Myometrial cell (primary cell): Measurements from ENCODE around the gene AXIN1. TPM values are rescaled to one million over a fixed set of nuclear protein-coding genes. Genes with fewer than 3 reads are reported as not detected.

Experiments used
- total RNA-seq: library from RNA; depleted of rRNA; stranded (reverse); fragments of >200 nt; gene quantifications from 2 replicates; pipeline ENCODE4 v1.2.3, GENCODE V29; 2015

AXIN1 gene, protein sequence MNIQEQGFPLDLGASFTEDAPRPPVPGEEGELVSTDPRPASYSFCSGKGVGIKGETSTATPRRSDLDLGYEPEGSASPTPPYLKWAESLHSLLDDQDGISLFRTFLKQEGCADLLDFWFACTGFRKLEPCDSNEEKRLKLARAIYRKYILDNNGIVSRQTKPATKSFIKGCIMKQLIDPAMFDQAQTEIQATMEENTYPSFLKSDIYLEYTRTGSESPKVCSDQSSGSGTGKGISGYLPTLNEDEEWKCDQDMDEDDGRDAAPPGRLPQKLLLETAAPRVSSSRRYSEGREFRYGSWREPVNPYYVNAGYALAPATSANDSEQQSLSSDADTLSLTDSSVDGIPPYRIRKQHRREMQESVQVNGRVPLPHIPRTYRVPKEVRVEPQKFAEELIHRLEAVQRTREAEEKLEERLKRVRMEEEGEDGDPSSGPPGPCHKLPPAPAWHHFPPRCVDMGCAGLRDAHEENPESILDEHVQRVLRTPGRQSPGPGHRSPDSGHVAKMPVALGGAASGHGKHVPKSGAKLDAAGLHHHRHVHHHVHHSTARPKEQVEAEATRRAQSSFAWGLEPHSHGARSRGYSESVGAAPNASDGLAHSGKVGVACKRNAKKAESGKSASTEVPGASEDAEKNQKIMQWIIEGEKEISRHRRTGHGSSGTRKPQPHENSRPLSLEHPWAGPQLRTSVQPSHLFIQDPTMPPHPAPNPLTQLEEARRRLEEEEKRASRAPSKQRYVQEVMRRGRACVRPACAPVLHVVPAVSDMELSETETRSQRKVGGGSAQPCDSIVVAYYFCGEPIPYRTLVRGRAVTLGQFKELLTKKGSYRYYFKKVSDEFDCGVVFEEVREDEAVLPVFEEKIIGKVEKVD
- 13.8 and 14.9 TPM in 2 replicates for total RNA-seq

DNA sequence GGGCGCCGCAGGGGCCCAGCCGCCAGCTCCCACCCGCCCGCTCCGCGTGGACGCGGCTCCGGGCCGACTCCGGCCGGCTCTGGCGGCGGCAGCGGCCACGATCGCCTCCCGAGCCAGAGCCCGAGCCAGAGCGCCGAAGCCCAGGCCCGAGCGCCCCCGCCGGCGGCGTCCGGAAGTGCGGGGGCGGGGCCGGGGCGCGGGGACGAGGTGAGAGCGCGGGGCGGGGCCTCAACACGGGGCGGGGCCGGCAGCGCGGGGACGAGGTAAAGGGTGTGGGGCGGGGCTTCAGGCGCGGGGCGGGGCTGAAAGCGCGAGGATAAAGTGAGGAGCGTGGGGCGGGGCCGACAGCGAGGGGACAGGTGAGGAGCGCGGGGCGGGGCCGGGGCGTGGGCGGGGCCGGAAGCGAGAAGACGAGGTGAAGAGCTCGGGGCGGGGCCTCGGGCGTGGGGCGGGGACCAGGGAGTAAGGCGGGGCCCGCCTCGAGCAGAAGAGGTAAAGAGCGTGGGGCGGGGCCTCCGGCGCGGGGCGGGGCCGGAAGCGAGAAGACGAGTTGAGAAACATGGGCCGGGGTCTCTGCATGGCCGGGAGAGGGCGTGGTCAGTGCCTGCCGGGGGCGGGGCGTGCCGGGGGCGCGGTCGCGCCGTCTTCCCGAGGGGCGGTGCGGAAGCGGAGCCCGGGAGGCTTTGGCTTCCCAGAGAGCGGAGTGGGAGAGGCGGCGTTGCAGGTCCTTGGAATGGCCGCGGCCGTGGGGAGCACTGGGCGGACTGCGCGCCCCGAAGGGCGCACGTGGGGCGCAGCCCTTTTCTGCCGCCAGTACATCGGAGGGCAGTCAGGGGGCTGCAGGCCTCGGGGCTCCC, at the start of gene AXIN1:
Gene AXIN1 (minus strand): TSS at position 177 of the 857 bp plus-strand sequence. CDS start 5,698 bp downstream, outside the sequence.

DNA sequence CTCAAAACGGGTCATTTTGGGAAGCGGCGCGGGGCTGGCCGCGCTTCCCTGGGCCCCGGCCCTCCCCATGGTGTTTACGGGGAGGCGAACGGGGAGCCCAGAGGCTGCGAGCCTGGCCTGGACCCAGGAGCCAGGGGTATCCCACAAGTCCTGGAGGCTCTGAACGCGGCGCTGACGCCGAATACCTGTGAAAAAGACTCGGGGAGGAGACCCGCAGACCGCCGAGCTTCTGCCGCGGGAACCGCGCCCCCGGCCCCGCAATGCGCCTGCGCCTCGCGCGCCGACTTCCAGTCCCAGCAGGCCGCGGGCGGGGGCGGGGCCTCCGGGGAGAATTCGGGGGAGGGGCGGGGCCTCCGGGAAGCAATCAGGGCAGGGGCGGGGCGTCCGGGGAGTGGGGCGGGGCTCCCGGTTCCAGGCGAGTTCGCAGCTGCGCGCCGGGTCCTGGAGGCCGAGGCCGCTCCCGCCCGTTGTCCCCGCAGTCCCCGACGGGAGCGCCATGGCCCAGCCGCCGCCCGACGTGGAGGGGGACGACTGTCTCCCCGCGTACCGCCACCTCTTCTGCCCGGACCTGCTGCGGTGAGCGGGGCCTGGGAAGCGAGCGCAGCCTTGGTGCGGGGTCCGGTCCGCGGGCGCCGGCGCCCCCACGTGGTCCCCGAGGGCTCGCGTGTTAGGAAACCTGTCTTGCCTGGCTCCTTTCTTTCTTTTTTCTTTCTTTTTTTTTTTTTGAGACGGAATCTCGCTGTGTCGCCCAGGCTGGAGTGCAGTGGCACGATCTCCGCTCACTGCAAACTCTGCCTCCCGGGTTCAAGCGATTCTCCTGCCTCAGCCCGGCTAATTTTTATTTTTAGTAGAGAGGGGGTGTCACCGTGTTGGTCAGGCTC, 49.2 kb upstream of the AXIN1 start, which contains the start of gene DECR2:
Gene DECR2 (plus strand): TSS at position 418 of the 881 bp plus-strand sequence. CDS start 79 bp downstream, at position 497.

DNA sequence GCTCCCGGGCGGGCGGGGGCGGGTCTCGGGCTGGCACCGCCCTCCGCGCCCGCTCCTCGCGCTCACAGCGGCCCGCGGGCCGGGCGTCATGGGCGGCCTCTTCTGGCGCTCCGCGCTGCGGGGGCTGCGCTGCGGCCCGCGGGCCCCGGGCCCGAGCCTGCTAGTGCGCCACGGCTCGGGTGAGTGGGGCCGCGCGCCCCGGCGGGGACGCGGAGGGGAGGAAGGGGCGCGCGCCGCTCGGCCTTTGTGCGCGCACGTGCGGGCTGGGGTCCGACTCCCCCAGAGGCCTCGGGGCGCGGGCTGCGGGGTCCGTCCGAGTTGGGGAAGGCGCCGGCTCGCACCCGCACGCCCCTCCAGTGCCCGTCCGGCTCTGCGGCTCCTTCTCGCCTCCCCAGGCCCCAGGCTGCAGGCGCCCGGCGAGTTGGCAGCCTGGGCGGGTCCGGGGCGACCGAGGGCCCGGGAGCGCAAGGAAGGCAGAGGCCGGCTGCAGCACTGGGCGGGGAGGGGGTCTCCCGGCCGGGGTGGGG, 44.7 kb upstream of the AXIN1 start, which contains the start of gene NME4:
Gene NME4 (plus strand): TSS at position 65 of the 527 bp plus-strand sequence. CDS start 24 bp downstream, at position 89.

DNA sequence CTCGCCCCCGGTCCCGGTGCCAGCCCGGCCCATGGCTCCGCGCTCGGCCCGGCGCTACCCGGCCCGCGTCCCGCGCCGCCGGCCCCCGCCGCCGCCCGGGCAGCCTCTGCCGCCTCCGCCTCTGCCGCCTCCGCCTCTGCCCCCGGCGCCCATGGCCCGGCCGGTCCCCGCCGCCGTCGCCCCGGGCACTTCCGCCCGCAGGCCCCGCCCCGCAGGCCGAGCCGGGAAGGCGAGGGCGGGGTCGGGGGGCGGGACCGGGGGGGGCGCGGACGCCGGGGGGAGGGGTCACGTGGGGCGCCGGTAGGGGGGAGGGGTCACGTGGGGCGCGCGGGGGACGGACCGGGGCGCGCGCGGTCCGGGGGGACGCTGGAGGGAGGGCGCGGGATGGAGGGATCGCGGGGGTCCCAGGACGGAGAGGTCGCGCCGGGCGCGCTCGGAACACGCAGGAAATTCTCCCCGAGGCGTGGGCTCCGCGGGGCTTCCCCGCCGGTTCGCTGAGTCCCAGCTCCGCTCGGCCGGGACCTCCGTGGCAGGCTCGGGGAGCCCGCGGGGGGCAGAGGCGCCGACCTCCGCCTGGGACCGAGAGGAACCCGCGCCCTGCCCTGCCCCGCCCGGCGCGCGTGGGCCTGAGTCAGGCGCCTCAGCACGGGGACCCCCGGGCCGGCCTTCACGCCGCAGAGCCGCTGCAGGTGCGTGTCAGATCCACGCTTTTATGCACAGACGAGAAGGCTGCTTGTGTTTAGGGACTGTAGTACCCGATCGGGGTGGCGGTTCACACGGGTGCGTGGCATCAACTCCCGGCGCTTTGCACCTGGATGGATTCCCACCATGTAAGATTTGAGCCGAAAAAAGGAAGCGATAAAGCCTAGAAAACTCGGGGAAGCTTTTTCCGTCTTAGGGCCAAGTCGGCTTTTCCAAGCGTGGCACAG, 29.5 kb upstream of the AXIN1 start, which contains the start of gene PGAP6:
Gene PGAP6 (minus strand): TSS at position 190 of the 929 bp plus-strand sequence. CDS start 157 bp downstream, at position 33.

DNA sequence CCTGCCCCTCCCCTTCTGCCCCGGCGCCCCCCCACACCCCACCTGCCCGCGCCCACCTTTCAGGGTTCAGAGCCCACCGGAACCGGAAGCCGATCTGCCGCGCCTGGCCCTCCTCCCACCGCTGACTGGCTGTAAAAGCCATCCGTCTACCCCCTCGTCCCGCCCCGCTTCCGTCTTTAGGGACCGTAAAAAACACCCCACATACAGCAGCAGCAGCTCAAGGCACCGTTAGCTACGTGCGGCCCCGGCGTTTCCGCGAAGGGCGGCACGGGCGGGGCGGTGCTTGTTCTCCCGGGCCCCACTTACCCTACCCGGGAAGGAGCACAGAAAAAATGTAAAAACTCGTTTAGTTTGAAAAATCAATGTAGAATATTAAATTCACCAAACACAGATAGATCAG, 17.9 kb upstream of the AXIN1 start, which contains the start of gene MRPL28:
Gene MRPL28 (minus strand): TSS at position 96 of the 400 bp plus-strand sequence. CDS start 320 bp downstream, outside the sequence.

DNA sequence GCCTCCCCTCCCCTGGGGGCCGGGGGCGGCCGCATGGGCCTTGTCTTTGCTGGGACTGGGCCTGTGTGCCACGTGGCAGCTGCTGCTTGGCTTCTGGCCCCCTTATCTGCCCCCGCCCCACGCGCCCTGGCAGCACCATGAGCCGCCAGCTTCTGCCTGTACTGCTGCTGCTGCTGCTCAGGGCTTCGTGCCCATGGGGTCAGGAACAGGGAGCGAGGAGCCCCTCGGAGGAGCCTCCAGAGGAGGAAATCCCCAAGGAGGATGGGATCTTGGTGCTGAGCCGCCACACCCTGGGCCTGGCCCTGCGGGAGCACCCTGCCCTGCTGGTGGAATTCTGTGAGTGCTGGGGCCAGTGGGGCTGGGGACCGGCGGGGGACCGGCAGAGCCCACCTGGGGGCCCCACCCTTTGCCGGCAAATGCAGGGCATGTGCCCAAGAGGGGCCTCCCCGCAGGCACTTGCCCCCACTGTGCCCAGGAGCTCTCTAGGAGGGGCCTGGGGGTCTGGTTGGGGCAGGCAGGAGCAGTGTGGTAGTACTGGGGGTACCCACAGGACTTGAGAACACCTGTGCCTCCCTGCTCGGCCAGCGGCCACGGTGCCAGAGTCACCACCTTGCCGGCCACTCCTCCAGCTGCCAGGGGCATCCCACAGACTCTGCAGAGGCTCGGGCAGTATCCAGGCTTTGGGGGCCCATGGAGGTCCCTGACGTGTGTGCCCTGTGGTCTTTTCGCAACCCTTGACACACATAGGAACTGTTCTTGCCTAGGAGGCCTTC, 69.3 kb downstream of the AXIN1 start, which contains the start of gene PDIA2:
Gene PDIA2 (plus strand): TSS at position 132 of the 773 bp plus-strand sequence. CDS start 6 bp downstream, at position 138.

DNA sequence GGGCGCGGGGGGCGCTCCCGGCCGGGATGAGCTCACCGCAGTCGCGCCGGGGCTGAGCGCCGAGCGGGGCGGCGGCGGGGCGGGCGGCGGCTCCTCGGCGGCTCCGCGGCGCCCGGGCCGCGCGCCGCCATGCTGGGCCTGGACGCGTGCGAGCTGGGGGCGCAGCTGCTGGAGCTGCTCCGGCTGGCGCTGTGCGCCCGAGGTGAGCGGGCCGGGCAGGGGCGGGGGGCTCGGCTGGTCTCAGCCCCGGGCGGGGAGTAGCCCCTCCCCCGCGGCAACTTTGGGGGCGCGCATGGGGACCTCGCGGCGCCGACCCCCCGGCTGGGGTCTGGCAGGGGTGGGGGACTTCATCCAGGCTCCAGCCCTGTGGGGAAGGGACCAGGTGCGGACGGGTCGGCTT, 72.0 kb downstream of the AXIN1 start, which contains the start of gene ARHGDIG:
Gene ARHGDIG (plus strand): TSS at position 40 of the 400 bp plus-strand sequence. CDS start 90 bp downstream, at position 130.

DNA sequence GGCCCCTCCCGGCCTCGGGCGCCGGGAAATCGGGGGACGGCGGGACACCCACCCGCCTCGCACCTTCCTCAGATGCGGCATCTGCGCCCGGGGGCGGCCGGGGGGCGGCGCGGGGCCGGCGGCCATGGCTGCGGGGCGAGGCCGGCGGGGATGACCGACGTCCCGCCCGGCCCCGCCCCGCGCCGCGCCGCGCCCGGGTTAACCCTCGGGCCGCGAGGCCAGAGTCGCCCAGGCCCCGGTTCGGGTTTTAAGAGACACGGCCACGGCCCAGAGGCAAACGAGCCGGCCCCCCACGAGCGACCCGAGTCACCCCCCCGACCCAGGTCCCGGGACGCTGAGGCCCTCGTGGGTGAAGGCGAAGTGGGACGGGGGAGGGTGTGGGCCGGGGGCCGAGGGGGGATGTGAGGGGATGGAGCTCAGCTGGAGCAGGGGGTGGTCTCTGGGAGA, 76.7 kb downstream of the AXIN1 start, which contains the start of gene RGS11:
Gene RGS11 (minus strand): TSS at position 159 of the 447 bp plus-strand sequence. CDS start 33 bp downstream, at position 126.

Other genes starting within 250 kb of the AXIN1 start
- gene NPRL3, start 214.1 kb downstream of the AXIN1 start, total RNA-seq = 10.1 and 15.8 TPM in 2 replicates
- gene HBZ, start 200.1 kb downstream of the AXIN1 start, total RNA-seq = not detected in 2 replicates
- gene HBM, start 186.7 kb downstream of the AXIN1 start, total RNA-seq = not detected in 2 replicates
- not detected in 2 replicates for gene HBA2, start 179.8 kb downstream of the AXIN1 start, total RNA-seq
- gene HBA1, start 176.0 kb downstream of the AXIN1 start, total RNA-seq = not detected in 2 replicates
- gene HBQ1, start 172.3 kb downstream of the AXIN1 start, total RNA-seq = not detected in 2 replicates
- gene LUC7L, start 123.3 kb downstream of the AXIN1 start, total RNA-seq = 23.2 and 39.8 TPM in 2 replicates
- 85.0 and 122 TPM in 2 replicates for gene FAM234A, start 117.9 kb downstream of the AXIN1 start, total RNA-seq
- under 0.01 and 0.53 TPM in 2 replicates for gene RGS11, start 76.8 kb downstream of the AXIN1 start, total RNA-seq
- not detected in 2 replicates for gene ARHGDIG, start 72.1 kb downstream of the AXIN1 start, total RNA-seq
- not detected in 2 replicates for gene PDIA2, start 69.6 kb downstream of the AXIN1 start, total RNA-seq
- 147 and 185 TPM in 2 replicates for gene MRPL28, start 17.8 kb upstream of the AXIN1 start, total RNA-seq
- gene PGAP6, start 29.3 kb upstream of the AXIN1 start, total RNA-seq = 59.1 and 65.0 TPM in 2 replicates
- gene NME4, start 44.5 kb upstream of the AXIN1 start, total RNA-seq = 116 and 121 TPM in 2 replicates
- 17.9 and 18.2 TPM in 2 replicates for gene DECR2, start 49.2 kb upstream of the AXIN1 start, total RNA-seq
- 21.3 and 36.0 TPM in 2 replicates for gene RAB11FIP3, start 72.9 kb upstream of the AXIN1 start, total RNA-seq
- 34.9 and 35.8 TPM in 2 replicates for gene CAPN15, start 175.0 kb upstream of the AXIN1 start, total RNA-seq
- gene PRR35, start 207.7 kb upstream of the AXIN1 start, total RNA-seq = not detected in 2 replicates
- gene NHLRC4, start 214.3 kb upstream of the AXIN1 start, total RNA-seq = 2.8 and 3.2 TPM in 2 replicates
- 37.4 and 48.4 TPM in 2 replicates for gene PIGQ, start 217.2 kb upstream of the AXIN1 start, total RNA-seq
- gene RAB40C, start 237.3 kb upstream of the AXIN1 start, total RNA-seq = 19.0 TPM in 2 replicates